B cell (primary cell): ENCODE measurements around the gene SUMO3. TPM values are rescaled to one million over a fixed set of nuclear protein-coding genes. Genes with fewer than 3 reads are reported as not detected.

Experiments
- ATAC-seq: fragments of 200-7000 bp; cut with Tn5 transposase; one replicate; pipeline ENCODE4 v1.10.0; 2021; ENCODE audit warnings: low read depth, mild to moderate bottlenecking, moderate number of reproducible peaks, moderate library complexity
- CTCF ChIA-PET: fragments of 350-600 bp; sonication (Branson Sonifier 250); formaldehyde crosslinking; loops from one replicate; lab custom pipeline; 2021; ENCODE audit warnings: antibody characterized with exemption, inconsistent platforms; lab: Charles Lee
- POLR2A ChIA-PET: fragments of 350-600 bp; sonication (Branson Sonifier 250); formaldehyde crosslinking; loops from one replicate; lab custom pipeline; 2021; ENCODE audit warnings: antibody characterized with exemption; lab: Charles Lee
- DNase-seq: peaks from one replicate; pipeline ENCODE4 v3.0.0; 2013
- H2AFZ ChIP-seq: 2 replicates; pipeline ENCODE4 v1.6.1; 2012; ENCODE audit warnings: mild to moderate bottlenecking, low read depth, low read length; ENCODE audit not compliant: insufficient read depth, poor library complexity, severe bottlenecking
- H3K27ac ChIP-seq, 2 donors: 1 replicate in 1 of 2; 2 replicates in 1 of 2; pipeline ENCODE4 v1.5.1; 2012 to 2013; ENCODE audit warnings: low read length in 2 of 2, mild to moderate bottlenecking in 2 of 2, moderate library complexity in 1 of 2
- H3K27me3 ChIP-seq, 4 experiments: fragments of 200-600 bp in 1 of 4; sonication (generic) in 1 of 4; replicated peaks in 1 of 4; 1 replicate in 2 of 4; 2 replicates in 2 of 4; pipeline versions ENCODE4 v1.6.1 to v1.7.0; 2013 to 2016; ENCODE audit warnings: low read length in 3 of 4, mild to moderate bottlenecking in 2 of 4, mixed read lengths in 1 of 4, moderate library complexity in 1 of 4; ENCODE audit not compliant: insufficient read depth in 4 of 4, control insufficient read depth in 3 of 4; ENCODE audit errors: control extremely low read depth in 1 of 4
- H3K36me3 ChIP-seq, 2 experiments: replicated peaks in 1 of 2; 1 replicate in 1 of 2; 2 replicates in 1 of 2; pipeline versions ENCODE4 v1.6.1 to v1.7.1; 2013; ENCODE audit warnings: low read length in 1 of 2; ENCODE audit not compliant: insufficient read depth in 2 of 2, control insufficient read depth in 1 of 2; ENCODE audit errors: control extremely low read depth in 1 of 2, extremely low read depth in 1 of 2
- H3K4me1 ChIP-seq, 2 donors: fragments of 200-600 bp in 1 of 2; sonication (generic) in 1 of 2; 1 replicate in 1 of 2; 2 replicates in 1 of 2; pipeline versions ENCODE4 v1.5.1 to v1.6.1; 2013 to 2017; ENCODE audit warnings: low read length in 2 of 2; ENCODE audit not compliant: control insufficient read depth in 2 of 2, insufficient read depth in 2 of 2
- H3K4me2 ChIP-seq: replicated peaks from 2 replicates; pipeline ENCODE3; 2012; ENCODE audit warnings: mild to moderate bottlenecking, low read depth, low read length; ENCODE audit not compliant: poor library complexity, severe bottlenecking
- H3K4me3 ChIP-seq, 5 experiments: fragments of 200-600 bp in 1 of 5; sonication (generic) in 1 of 5; 1 replicate in 3 of 5; 2 replicates in 2 of 5; pipeline versions ENCODE4 v1.5.1 to v1.7.0; 2011 to 2016; ENCODE audit warnings: low read length in 4 of 5, mild to moderate bottlenecking in 4 of 5, low read depth in 2 of 5, control low read depth in 1 of 5, moderate library complexity in 1 of 5; ENCODE audit not compliant: insufficient read depth in 1 of 5; ENCODE audit errors: control extremely low read depth in 1 of 5, extremely low read depth in 1 of 5
- H3K79me2 ChIP-seq: fragments of 200-600 bp; sonication (generic); one replicate; pipeline ENCODE4 v1.6.0; 2016; ENCODE audit warnings: low read length; ENCODE audit not compliant: control insufficient read depth, insufficient read depth
- H3K9ac ChIP-seq: fragments of 200-600 bp; sonication (generic); 2 replicates; pipeline ENCODE4 v1.6.1; 2017; ENCODE audit warnings: mild to moderate bottlenecking, low read length, moderate library complexity
- H3K9me3 ChIP-seq, 3 donors: one replicate each; pipeline versions ENCODE4 v1.6.1 to v1.7.1; 2013; ENCODE audit warnings: low read length in 2 of 3; ENCODE audit not compliant: control insufficient read depth in 2 of 3, insufficient read depth in 1 of 3; ENCODE audit errors: control extremely low read depth in 1 of 3
- H4K20me1 ChIP-seq: 2 replicates; pipeline ENCODE4 v1.6.0; 2012; ENCODE audit warnings: mild to moderate bottlenecking, low read length; ENCODE audit not compliant: insufficient read depth, control insufficient read depth, poor library complexity, severe bottlenecking
- H3K27ac Mint-ChIP-seq: one replicate; pipeline ENCODE4 v1.8.0; 2021; ENCODE audit warnings: mixed read lengths
- H3K27me3 Mint-ChIP-seq: one replicate; pipeline ENCODE4 v1.8.0; 2021; ENCODE audit warnings: mixed read lengths
- H3K4me1 Mint-ChIP-seq: one replicate; pipeline ENCODE4 v1.8.0; 2021; ENCODE audit warnings: mixed read lengths
- H3K4me3 Mint-ChIP-seq: one replicate; pipeline ENCODE4 v1.8.0; 2021; ENCODE audit warnings: mixed read lengths
- H3K9me3 Mint-ChIP-seq: one replicate; pipeline ENCODE4 v1.8.0; 2022; ENCODE audit warnings: mixed read lengths; ENCODE audit not compliant: insufficient read depth
- EZH2 ChIP-seq: IDR thresholded peaks from 2 replicates; pipeline ENCODE4 v1.6.1; 2012; ENCODE audit warnings: borderline replicate concordance, low read depth, mild to moderate bottlenecking, moderate library complexity, low read length; ENCODE audit not compliant: insufficient read depth, poor library complexity, severe bottlenecking
- WGBS: methylation state at CpG from one replicate; pipeline ENCODE4 v1.1.5; 2013; ENCODE audit warnings: missing lambda C conversion rate; ENCODE audit not compliant: insufficient coverage; 5-methylcytosine and 5-hydroxymethylcytosine counted together
- intact Hi-C: fragments of 100-400 bp; cut with micrococcal nuclease; formaldehyde crosslinking; loops from one replicate; pipeline ENCODE4 v1.10.0; 2022
- polyA plus RNA-seq: library from polyadenylated mRNA; depleted of rRNA; stranded (reverse); fragments of >200 nt; gene quantifications from 2 replicates; pipeline ENCODE4 v1.2.3, GENCODE V29; 2012
- total RNA-seq, 2 donors: library from RNA; stranded (reverse); fragments of 120-200 nt in 1 of 2; gene quantifications; 1 replicate in 1 of 2; 2 replicates in 1 of 2; pipeline versions ENCODE4 v1.2.3 to v1.2.4, GENCODE V29; 2013 to 2022
- TF ChIP-seq, protein P1 (sequence below): fragments of 200-600 bp; IDR thresholded peaks from one replicate; pipeline ENCODE4 v1.8.0; 2022; ENCODE audit warnings: antibody characterized with exemption, mild to moderate bottlenecking

Gene SUMO3
- total and polyA plus RNA-seq, 2 donors (not counting 1 experiment from before 2014, with no cell fraction given): 37.6 to 44.8 TPM

DNA sequence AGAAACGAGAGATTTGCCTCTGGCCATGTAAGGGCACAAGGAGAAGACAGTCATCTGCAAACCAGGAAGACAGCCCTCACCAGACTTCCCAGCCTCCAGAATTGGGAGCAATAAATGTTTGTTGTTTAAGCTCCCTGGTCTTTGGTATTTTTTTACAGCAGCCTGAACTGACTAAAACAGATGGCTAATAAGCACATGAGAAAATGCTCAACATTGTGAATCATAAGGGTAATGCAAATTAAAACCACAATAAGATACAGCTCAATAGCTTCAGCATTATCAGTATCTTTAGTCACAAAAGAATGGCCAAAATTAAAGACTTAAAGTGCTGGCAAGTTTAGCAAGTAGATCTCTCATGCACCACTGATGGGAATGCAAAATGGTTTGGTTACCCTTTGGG, 28.0 kb downstream of the SUMO3 start:
- no peaks in the 10 kb centered on the region for H3K27me3 Mint-ChIP-seq
- H3K4me1 ChIP-seq: peaks cover 22 to 32% of the 10 kb centered on the region in 2 donors
- H3K27me3 ChIP-seq: no peaks in the 10 kb centered on the region
- H3K4me2 ChIP-seq: peak overlapping the region; percentile 48
- TF ChIP-seq, protein P1, sequence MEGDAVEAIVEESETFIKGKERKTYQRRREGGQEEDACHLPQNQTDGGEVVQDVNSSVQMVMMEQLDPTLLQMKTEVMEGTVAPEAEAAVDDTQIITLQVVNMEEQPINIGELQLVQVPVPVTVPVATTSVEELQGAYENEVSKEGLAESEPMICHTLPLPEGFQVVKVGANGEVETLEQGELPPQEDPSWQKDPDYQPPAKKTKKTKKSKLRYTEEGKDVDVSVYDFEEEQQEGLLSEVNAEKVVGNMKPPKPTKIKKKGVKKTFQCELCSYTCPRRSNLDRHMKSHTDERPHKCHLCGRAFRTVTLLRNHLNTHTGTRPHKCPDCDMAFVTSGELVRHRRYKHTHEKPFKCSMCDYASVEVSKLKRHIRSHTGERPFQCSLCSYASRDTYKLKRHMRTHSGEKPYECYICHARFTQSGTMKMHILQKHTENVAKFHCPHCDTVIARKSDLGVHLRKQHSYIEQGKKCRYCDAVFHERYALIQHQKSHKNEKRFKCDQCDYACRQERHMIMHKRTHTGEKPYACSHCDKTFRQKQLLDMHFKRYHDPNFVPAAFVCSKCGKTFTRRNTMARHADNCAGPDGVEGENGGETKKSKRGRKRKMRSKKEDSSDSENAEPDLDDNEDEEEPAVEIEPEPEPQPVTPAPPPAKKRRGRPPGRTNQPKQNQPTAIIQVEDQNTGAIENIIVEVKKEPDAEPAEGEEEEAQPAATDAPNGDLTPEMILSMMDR: no peak
- TF ChIP-seq EZH2: no peak
- peaks cover 36% of the 10 kb centered on the region for H3K4me1 Mint-ChIP-seq
- WGBS: 83% methylated on average over 1 of the region's 1 CpG
- peak overlapping the region; percentile 55 for H3K4me3 Mint-ChIP-seq
- H3K9me3 ChIP-seq: no peaks in the 10 kb centered on the region
- intact Hi-C loops: no loop called here
- H3K36me3 ChIP-seq: peaks cover 0 to 33% of the 10 kb centered on the region in 2 experiments
- no peak overlapping the region for H3K4me3 ChIP-seq
- DNase-seq (no peak), ATAC-seq (peak; percentile 67)
- peak overlapping the region; percentile 14 for H3K9ac ChIP-seq
- H3K27ac Mint-ChIP-seq: peak overlapping the region; percentile 60
- POLR2A ChIA-PET: interaction anchor here (0.6 kb wide), 1 partner anchor 58 kb away, joined by 3 read pairs; no protein-coding TSS in a partner anchor
- CTCF ChIA-PET: interaction anchor here (0.5 to 1.4 kb wide), 4 partner anchors 10 to 279 kb away, joined by 3 to 6 read pairs (median 4); no protein-coding TSS in a partner anchor
- no peak overlapping the region for H2AFZ ChIP-seq
- peaks cover 87% of the 10 kb centered on the region for H4K20me1 ChIP-seq
- peaks cover 84% of the 10 kb centered on the region for H3K79me2 ChIP-seq
- no peaks in the 10 kb centered on the region for H3K9me3 Mint-ChIP-seq
- peak overlapping the region; percentile 40 to 67 for H3K27ac ChIP-seq

DNA sequence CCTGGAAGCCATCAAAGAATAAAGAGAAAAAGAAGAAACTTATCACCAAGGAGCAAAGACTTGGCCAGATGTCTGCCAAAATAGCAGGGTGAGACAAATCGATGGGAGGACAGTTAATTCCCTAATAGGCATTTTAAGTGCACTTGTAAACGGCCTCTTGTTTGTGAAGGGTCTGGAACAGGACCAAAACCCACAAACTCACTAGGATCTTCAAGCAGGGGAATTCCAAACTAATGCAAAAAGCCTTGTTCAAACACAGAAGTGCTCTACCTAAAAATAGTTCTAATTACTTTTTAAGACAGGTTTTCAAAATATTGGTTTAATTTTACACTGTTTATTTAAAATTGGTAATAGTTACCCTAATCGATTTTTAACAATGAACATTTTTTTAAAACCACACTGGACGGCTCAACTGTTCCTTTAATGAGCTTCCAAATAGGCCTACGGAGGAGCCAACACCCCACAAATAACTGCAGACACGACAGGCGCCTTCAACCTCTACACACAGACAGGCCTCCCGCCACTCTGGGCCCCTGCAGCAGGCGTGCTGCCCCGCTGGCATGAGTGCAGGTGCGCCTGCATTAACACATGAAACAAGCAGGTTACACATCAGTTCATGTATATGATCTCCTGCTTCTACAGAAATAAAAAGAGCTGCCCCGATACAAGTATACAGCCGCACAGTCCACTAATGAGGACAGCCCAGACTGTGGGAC, 32.1 kb downstream of the SUMO3 start:
- H3K4me3 ChIP-seq: no peak overlapping the region
- Mint-ChIP-seq H3K27ac (no peak overlapping the region), H3K27me3 (no peaks in the 10 kb centered on the region), H3K4me1 (peaks cover 27% of the 10 kb centered on the region), H3K9me3 (no peaks in the 10 kb centered on the region), H3K4me3 (no peak overlapping the region)
- TF ChIP-seq EZH2: no peak
- TF ChIP-seq, protein P1: no peak
- ATAC-seq: no peak
- POLR2A ChIA-PET: no interaction called here
- peaks cover 82% of the 10 kb centered on the region for H3K79me2 ChIP-seq
- no peak overlapping the region for H3K9ac ChIP-seq
- no peak for DNase-seq
- H3K27me3 ChIP-seq: no peaks in the 10 kb centered on the region
- H3K27ac ChIP-seq: no peak overlapping the region
- no peaks in the 10 kb centered on the region for H3K9me3 ChIP-seq
- peaks cover 85% of the 10 kb centered on the region for H4K20me1 ChIP-seq
- H3K36me3 ChIP-seq: peaks cover 0 to 36% of the 10 kb centered on the region in 2 experiments
- H3K4me2 ChIP-seq: no peak overlapping the region
- peaks cover 16% of the 10 kb centered on the region in 2 donors for H3K4me1 ChIP-seq
- 100% methylated on average over 10 of the region's 13 CpGs for WGBS
- intact Hi-C loops: no loop called here
- CTCF ChIA-PET: interaction anchor here (0.7 kb wide), 1 partner anchor 352 kb away, joined by 3 read pairs; no protein-coding TSS in a partner anchor
- no peak overlapping the region for H2AFZ ChIP-seq
